GM18526 (cell line): ENCODE results near the gene ESR2.

Source experiments
- POLR2A ChIP-seq: IDR thresholded peaks from 3 replicates; pipeline ENCODE4 v1.6.1; 2011; ENCODE audit not compliant: insufficient read length; ENCODE audit errors: extremely low read depth

Gene ESR2

GRCh38 chr14:64159588-64159987, 134.6 kb downstream of the ESR2 start:
- TF ChIP-seq POLR2A, result no peak

DNA sequence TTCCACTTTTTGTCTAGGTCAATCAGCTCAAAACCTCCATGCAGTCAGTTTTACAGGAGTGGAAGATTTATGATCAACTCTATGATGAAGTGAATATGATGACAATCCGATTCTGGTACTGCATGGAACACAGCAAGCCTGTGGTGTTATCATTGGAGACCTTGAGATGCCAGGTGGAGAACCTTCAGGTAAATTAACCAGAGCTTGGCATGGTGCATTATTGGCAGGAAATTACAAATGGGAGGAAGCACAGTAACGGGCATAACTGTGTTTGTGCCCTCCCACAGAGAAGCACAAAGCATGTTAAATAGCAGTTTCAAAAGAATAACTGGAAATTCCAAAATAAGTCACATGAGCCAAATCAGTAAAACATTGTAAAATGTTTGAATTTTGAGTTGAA, 135.6 kb downstream of the ESR2 start:
- no peak for TF ChIP-seq POLR2A

DNA sequence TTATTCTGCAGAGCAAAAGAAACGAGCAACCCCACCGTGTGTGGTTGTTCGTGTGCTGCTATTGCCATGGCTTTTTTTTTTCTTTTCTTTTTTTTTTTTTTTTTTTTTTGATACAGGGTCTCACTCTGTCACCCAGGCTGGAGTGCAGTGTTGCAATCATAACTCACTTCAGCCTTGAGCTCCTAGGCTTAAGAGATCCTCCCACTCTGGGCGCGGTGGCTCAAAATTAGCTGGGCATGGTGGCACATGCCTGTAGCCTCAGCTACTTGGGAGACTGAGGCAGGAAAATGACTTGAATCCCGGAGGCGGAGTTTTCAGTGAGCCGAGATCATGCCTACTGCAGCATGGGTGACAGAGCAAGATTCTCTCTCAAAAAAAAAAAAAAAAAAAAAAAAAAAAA, 144.2 kb downstream of the ESR2 start:
- no peak for TF ChIP-seq POLR2A

- no peak for TF ChIP-seq POLR2A
Observed at GRCh38 chr14:64147126-64147790, 146.9 kb downstream of the ESR2 start.

DNA sequence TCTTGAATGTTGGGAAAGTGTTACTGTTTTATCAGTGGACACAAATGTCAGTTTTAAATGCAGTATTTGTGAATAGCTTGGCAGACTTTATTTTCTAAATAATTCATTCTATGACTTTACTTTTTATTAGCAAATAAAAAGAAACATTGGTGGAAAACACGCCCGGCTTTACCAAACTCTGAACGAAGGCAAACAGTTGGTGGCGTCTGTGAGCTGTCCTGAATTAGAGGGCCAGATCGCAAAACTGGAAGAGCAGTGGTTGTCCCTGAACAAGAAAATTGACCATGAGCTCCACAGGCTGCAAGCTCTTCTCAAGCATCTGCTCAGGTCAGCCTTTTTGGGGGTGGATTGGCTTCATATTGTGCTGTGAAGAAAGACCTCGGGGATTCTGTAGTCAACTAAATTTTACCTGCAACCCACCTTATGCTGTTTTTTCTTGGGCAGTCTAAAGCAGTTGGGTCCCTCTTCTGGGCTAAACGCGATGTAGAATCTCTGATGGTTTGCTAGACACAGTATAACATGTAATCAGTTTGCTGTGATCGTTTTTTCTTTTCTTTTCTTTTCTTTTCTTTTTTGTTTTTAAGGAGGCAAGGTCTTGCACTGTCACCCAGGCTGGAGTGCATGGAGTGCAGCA, 156.4 kb downstream of the ESR2 start:
- no peak for TF ChIP-seq POLR2A

GRCh38 chr14:64126548-64126947, 167.6 kb downstream of the ESR2 start:
- TF ChIP-seq POLR2A, result no peak

- no peak for TF ChIP-seq POLR2A
Observed at GRCh38 chr14:64125270-64125669, 168.9 kb downstream of the ESR2 start.

DNA sequence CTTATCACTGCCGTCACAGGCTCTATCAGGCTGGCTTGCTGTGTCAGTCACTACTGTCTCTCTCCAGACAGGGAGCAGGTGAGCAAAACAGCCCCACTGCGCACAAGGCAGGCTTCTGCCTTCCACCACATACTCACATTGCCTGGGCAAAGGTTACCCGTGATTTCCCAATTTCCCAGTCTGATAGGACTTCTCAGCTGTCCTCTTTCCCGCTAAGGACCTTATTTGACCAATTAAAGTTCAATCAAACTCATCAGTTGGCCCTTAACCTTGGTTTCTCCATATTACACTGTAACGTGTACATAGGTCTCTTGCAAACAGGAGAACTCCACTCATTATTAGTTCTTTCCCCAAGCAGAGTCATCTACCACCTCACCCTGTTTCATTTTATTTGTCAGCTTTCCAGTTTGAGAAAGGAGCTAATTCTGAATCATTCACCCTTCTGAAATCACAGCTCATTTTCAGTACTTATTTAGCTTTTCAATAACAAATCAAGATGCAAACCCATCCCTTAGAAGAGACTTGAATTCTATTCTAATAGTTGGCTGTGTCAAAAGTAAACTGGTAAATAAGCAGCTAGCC, 170.8 kb downstream of the ESR2 start:
- TF ChIP-seq POLR2A, result no peak

DNA sequence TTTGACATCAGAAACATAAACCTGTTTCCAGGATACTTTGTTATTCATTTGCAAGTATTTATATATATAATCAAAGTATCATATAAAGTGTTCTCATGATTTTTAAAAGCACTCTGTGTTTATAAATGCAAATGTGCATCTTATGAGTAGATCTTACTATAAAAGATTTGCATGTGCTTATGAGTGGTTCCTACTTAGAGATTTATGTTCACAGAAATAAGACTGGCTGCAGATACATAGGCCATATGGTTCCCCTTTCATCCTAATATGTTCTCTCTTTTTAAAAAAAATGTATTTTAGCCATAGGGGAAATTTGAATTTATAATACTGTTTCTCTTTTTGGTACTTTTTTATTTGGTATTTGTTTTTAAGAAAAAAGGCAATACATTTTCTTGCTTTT, 174.2 kb downstream of the ESR2 start:
- no peak for TF ChIP-seq POLR2A

GRCh38 chr14:64119500-64119899, 174.7 kb downstream of the ESR2 start:
- TF ChIP-seq POLR2A, result no peak

DNA sequence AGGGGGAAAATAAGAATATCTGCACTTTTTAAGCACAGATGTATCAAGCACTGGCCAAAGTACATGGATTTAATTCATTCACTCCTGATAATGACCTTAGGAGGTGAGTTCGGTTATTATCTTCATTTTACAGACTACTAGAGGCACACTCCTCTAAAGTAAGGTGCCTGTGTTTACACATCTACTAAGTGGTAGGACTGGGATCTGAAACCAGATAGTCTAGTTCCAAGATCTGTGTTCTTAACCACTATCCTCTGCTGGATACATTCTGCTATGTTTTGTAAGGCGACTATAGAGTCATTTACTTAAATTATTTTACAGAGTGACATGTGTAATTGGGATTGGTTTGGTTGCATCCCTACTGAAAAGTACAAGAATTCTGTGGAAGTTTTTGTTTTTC, 175.3 kb downstream of the ESR2 start:
- TF ChIP-seq POLR2A, result no peak

GRCh38 chr14:64117671-64118402, 176.3 kb downstream of the ESR2 start:
- TF ChIP-seq POLR2A, result no peak

GRCh38 chr14:64115401-64115800, 178.8 kb downstream of the ESR2 start:
- no peak for TF ChIP-seq POLR2A

DNA sequence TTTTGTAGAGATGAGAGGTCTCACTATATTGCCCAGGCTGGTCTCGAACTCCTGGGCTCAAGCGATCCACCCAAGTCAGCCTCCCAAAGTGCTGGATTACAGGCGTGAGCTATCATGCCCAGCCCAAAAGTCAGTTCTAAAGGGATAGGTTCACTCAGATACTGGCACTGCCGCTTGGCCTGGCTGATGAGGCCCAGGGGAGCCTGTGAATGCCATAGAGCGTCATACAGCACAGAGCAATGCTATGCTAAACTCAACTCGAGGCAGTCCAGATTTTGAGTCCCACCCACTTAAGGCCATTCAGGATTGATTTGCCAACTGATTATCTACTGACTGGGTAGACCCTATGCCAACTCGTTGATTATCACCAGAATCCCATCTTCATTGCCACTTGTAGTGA, 179.4 kb downstream of the ESR2 start:
- no peak for TF ChIP-seq POLR2A

DNA sequence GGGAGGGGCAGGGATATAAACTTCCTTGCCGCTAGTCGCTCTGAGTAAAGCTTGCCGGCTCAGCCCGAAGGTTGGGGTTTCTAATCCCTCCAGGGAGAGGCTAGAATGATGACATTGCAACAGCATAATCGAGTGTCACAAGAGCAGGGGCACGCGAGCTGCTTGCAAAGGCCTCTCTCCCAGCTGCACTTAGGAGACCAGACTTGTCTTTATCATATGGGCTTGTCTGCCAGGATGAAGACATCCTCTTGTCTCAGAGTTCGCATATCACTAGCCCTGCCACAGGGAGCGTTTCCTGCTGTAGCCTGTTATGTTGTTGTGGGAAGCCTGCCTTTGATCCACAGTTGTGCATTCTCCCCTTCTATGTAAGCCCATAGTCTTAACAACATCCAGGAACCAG, 180.0 kb downstream of the ESR2 start:
- no peak for TF ChIP-seq POLR2A
